Stimulated activated CD4-positive, alpha-beta T cell treated with anti-CD3 and anti-CD28 coated beads, Interleukin-1b, Interleukin-23, amount 100 ng/mL, for 1 hour (primary cell): ENCODE measurements around the gene SMARCA2.

ENCODE experiments used
- DNase-seq, 2 donors: peaks; one replicate each; pipeline ENCODE4 v3.0.0-alpha.2; 2020; ENCODE audit warnings: low read depth in 2 of 2

Gene SMARCA2

GRCh38 chr9:2210201-2210600 is 195.1 kb downstream of the SMARCA2 start:
- no peak for DNase-seq

- DNase-seq, result no peak
Measured at GRCh38 chr9:2213830-2214468, 198.8 kb downstream of the SMARCA2 start.

GRCh38 chr9:2214707-2215106 is 199.6 kb downstream of the SMARCA2 start:
- DNase-seq, result no peak

GRCh38 chr9:2215921-2216441 is 200.8 kb downstream of the SMARCA2 start:
- DNase-seq, result no peak

GRCh38 chr9:2216591-2216990 is 201.4 kb downstream of the SMARCA2 start:
- no peak for DNase-seq

GRCh38 chr9:2217540-2217939 is 202.4 kb downstream of the SMARCA2 start:
- DNase-seq, result no peak

- no peak for DNase-seq
Measured at GRCh38 chr9:2220036-2220435, 204.9 kb downstream of the SMARCA2 start.

GRCh38 chr9:2227144-2227867 is 212.2 kb downstream of the SMARCA2 start:
- no peak for DNase-seq

- no peak for DNase-seq
Measured at GRCh38 chr9:2228132-2228531, 213.0 kb downstream of the SMARCA2 start.

- DNase-seq, result no peak
Measured at GRCh38 chr9:2228641-2229040, 213.5 kb downstream of the SMARCA2 start.

GRCh38 chr9:2229109-2229721 is 214.1 kb downstream of the SMARCA2 start:
- no peak for DNase-seq

- no peak for DNase-seq
Measured at GRCh38 chr9:2230362-2230761, 215.2 kb downstream of the SMARCA2 start.

- no peak for DNase-seq
Measured at GRCh38 chr9:2231101-2231500, 216.0 kb downstream of the SMARCA2 start.

- no peak for DNase-seq
Measured at GRCh38 chr9:2231829-2232228, 216.7 kb downstream of the SMARCA2 start.

- DNase-seq, result no peak
Measured at GRCh38 chr9:2233274-2233673, 218.1 kb downstream of the SMARCA2 start.

GRCh38 chr9:2234371-2234893 is 219.3 kb downstream of the SMARCA2 start:
- DNase-seq, result no peak

- DNase-seq, result no peak
Measured at GRCh38 chr9:2235623-2236022, 220.5 kb downstream of the SMARCA2 start.

- DNase-seq, result no peak
Measured at GRCh38 chr9:2236850-2237249, 221.7 kb downstream of the SMARCA2 start.

GRCh38 chr9:2241461-2241835 is 226.3 kb downstream of the SMARCA2 start:
- no peak for DNase-seq

GRCh38 chr9:2241836-2242741 is 226.9 kb downstream of the SMARCA2 start:
- DNase-seq, result peak in 1 of 2 donors; percentile 30

GRCh38 chr9:2242831-2243330 is 227.7 kb downstream of the SMARCA2 start:
- DNase-seq, result no peak
